GM21825 (cell line): Measurements from ENCODE around the gene GAPVD1.
"Not testable (repeated sequence)": the region's sequence is repeated elsewhere in the genome, so short reads cannot be mapped to it uniquely, and the experiment has no call there.

Experiments used
- ATAC-seq: cut with Tn5 transposase; IDR thresholded peaks from one replicate; pipeline ENCODE4 v1.9.1; 2021; ENCODE audit warnings: mild to moderate bottlenecking, moderate library complexity; ENCODE audit not compliant: unreplicated experiment

The GAPVD1 gene

GRCh38 chr9:125304273-125304672 is 42.6 kb downstream of the GAPVD1 start:
- no peak for ATAC-seq

DNA sequence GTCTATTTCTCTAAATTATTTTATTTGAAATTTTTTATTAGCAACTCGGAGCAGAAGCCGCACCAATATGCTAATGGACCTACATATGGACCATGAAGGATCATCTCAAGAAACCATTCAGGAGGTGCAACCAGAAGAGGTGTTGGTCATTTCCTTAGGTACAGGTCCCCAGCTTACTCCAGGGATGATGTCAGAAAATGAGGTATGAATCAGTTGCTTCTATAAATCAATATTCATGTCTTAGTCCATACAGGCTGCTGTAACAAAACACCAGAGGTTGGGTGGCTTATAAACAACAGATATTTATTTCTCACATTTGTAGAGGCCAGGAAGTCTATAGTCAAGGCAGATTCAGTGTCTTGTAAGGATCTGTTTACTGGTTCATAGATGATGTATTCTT is 50.8 kb downstream of the GAPVD1 start:
- no peak for ATAC-seq

GRCh38 chr9:125316359-125316758 is 54.7 kb downstream of the GAPVD1 start:
- not testable (repeated sequence) for ATAC-seq

GRCh38 chr9:125317704-125318103 is 56.1 kb downstream of the GAPVD1 start:
- no peak for ATAC-seq

GRCh38 chr9:125321496-125321895 is 59.9 kb downstream of the GAPVD1 start:
- no peak for ATAC-seq

GRCh38 chr9:125323615-125324014 is 62.0 kb downstream of the GAPVD1 start:
- ATAC-seq, result no peak

- ATAC-seq, result no peak
These were observed 64.2 kb downstream of the GAPVD1 start for GRCh38 chr9:125325826-125326225.

DNA sequence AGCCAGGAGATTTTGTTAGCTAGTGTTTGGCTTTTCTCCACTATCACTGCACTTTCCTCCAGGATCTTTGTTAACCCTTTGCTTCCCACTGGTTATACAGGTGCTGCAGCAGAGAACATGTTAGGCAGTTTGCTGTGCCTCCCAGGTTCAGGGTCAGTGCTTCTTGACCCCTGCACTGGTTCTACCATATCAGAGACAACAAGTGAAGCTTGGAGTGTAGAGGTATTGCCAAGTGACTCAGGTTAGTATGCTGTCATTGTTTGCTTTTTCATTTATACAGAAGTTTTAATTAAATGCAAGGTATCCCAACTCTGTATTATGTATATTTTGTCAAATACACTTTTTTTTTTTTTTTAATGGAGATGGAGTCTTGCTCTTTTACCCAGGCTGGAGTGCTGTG is 68.4 kb downstream of the GAPVD1 start:
- no peak for ATAC-seq

DNA sequence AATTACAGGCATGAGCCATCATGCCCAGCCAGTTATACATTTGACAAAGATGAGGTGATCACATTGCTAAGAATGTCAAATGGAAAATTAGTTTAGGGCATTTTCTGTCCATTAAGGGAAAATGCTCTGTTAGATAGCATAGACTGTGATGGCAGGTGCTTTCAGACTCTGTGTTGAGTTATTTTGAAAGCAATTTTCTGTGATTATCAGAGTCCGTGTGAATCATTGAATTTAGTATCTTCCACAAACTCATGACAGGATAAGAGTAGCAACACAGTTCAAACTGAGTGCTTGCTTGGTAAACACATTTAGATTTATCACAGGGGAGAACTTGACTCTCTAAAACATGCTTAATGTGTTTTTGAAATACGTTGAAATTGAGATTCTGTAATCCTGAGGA is 69.0 kb downstream of the GAPVD1 start:
- ATAC-seq, result no peak

GRCh38 chr9:125332527-125332926 is 70.9 kb downstream of the GAPVD1 start:
- ATAC-seq, result peak; percentile 80

- no peak for ATAC-seq
These were observed 75.6 kb downstream of the GAPVD1 start for GRCh38 chr9:125337236-125337635.

- ATAC-seq, result no peak
These were observed 77.3 kb downstream of the GAPVD1 start for GRCh38 chr9:125338929-125339328.

DNA sequence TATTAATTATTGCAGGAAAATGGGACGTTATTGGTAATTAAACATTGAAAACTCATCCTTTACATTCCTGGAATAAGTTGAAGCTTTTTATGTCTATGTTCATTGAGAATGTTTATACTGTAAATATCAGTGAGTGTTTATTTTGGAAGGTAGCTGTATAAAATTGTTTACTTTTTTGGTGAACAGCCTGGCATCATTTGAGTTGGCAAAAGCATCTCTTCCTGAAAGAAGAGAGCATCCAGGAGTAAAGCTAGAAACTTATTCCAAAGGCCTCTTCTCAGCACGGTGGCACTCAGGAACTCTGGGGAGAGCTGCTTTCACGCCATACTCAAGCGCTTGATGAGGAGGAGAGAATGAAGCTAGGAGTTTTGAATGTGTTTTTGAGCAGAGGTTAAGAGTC is 79.9 kb downstream of the GAPVD1 start:
- no peak for ATAC-seq

GRCh38 chr9:125343518-125344275 is 82.1 kb downstream of the GAPVD1 start:
- ATAC-seq, result no peak

- no peak for ATAC-seq
These were observed 84.6 kb downstream of the GAPVD1 start for GRCh38 chr9:125346080-125346732.

DNA sequence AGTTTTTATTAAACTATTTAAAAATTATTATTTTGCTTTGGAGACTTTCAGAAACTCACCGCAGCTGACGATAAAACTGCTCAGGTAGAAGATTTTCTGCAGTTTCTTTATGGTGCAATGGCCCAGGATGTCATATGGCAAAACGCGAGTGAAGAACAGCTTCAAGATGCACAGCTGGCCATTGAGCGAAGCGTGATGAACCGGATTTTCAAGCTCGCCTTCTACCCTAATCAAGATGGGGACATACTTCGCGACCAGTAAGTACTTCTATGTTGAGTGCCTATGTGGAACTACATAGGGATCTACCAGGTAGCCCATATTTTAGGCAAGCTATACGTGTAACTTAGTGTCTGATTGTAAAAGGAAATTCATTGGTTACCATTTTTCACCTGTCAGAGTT is 94.0 kb downstream of the GAPVD1 start:
- ATAC-seq, result no peak

DNA sequence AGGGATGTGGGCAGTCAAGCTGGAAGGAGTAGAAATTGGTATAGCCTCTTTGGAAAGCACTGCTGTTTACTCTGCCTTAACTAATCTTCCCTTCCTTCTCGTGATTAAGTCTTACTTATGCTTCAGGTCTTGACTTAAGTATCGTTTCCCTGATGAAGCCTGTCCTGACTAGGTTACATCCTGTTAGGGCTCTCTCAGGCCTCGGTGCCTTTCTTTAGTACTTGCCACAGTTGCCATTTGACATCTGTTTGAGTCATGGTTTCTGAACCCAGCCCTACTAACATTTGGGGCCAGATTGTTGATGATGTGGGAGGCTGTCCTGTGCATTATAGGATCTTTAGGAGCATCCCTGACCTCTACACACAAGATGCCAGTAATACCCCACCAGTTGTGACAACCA is 94.4 kb downstream of the GAPVD1 start:
- no peak for ATAC-seq

GRCh38 chr9:125359011-125359410 is 97.4 kb downstream of the GAPVD1 start:
- ATAC-seq, result no peak

DNA sequence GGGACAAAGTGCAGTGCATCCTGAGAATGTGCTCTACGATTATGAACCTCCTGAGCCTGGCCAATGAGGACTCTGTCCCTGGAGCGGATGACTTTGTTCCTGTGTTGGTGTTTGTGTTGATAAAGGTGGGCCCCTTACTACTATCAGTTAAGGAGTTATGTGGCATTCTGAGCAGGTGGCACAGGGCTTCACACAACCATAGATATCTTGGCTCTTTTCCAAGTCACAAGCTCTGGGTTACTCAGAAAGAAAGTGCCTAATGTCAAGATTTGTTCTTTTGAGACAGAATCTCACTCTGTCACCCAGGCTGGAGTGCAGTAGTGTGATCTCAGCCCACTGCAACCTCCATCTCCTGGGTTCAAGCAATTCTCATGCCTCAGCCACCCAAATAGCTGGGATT is 99.0 kb downstream of the GAPVD1 start:
- ATAC-seq, result no peak

- no peak for ATAC-seq
These were observed 100.4 kb downstream of the GAPVD1 start for GRCh38 chr9:125361837-125362531.

DNA sequence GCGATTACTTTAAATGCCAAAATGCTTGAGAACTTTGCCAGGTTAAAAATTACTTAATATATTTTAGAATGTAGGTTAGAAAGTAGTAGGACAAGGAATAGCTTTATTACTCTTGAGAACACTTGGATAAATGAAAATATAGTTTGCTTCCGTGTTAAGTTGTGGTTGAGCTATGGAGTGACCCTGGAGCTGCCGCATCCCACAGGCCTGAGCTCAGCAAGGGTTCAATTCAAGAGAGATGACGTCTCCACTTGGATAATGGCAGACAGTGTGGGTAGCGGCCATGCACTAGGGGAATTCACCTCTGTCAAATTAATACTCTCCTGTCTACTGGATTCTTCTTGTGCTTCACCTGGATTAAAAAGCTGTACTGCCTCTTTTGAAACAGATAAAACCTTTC is 105.0 kb downstream of the GAPVD1 start:
- no peak for ATAC-seq

DNA sequence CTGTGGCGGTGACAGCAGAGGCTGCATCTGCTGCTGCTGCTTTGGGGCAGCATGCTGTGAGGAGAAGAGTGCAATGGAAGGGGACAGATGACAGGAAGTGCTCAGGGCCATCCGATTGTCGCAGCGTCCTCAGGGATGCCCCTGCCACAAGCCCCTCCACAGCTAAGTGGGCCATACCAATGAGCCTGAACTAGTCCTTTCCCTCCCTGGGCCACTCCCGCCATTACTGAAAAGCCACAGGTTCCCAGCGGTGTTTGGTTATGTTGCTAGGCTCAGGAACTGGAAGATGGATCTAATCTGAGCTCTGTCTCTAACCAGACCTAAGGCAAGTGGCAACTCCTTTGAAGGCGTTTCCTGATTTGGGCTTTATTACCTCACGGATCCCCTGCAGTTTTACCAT is 109.2 kb downstream of the GAPVD1 start:
- no peak for ATAC-seq
